HCT116 (cell line): Measurements from ENCODE around the gene KLK11. TPM values are rescaled to one million over a fixed set of nuclear protein-coding genes. Genes with fewer than 3 reads are reported as not detected.

ENCODE experiments used
- ATAC-seq: fragments of 200-7000 bp; cut with Tn5 transposase; 2 replicates; pipeline ENCODE4 v1.9.1; 2020; ENCODE audit warnings: mild to moderate bottlenecking, moderate library complexity
- BruUV-seq: library from RNA; stranded (reverse); fragments of 400-500 nt; replicated peaks from 2 replicates; lab custom pipeline; 2021; lab: Mats Ljungman, UMichigan
- CTCF ChIA-PET: fragments of 300-600 bp; sonication (Branson Sonifier 250); formaldehyde crosslinking; loops from one replicate; lab custom pipeline; 2021; ENCODE audit warnings: antibody characterized with exemption; lab: Charles Lee
- POLR2A ChIA-PET: fragments of 300-600, 350-600 bp; sonication (Branson Sonifier 250); formaldehyde crosslinking; loops from one replicate; lab custom pipeline; 2021; ENCODE audit warnings: antibody characterized with exemption; lab: Charles Lee
- RAD21 ChIA-PET, 2 experiments: fragments of 300-600 bp; sonication (Branson Sonifier 250); formaldehyde crosslinking; loops; one replicate each; lab custom pipeline; 2023; ENCODE audit warnings: low total read pairs in 2 of 2; ENCODE audit not compliant: uncharacterized antibody in 2 of 2, unreplicated experiment in 2 of 2, low non-redundant PET in 1 of 2; lab: Charles Lee
- DNase-seq: peaks from one replicate; pipeline ENCODE4 v3.0.0-alpha.2; 2010; ENCODE audit warnings: low read depth, low spot score
- H2AFZ ChIP-seq: fragments of 200-600 bp; shearing (Covaris generic), sonication (generic); 2 replicates; pipeline ENCODE4 v1.6.1; 2017; ENCODE audit warnings: low read depth, mixed run types, mixed read lengths, antibody characterized with exemption, low read length; ENCODE audit not compliant: poor library complexity, severe bottlenecking
- H3K27ac ChIP-seq: 2 replicates; pipeline ENCODE4 v1.5.1; 2012; ENCODE audit warnings: low read depth, low read length
- H3K27me3 ChIP-seq: fragments of 200-600 bp; sonication (generic); 2 replicates; pipeline ENCODE4 v1.6.1; 2016; ENCODE audit warnings: mixed run types, low read length, mixed read lengths; ENCODE audit not compliant: insufficient read depth
- H3K36me3 ChIP-seq, 2 experiments: fragments of 200-500 bp in 1 of 2; fragments of 200-600 bp in 1 of 2; sonication (Bioruptor generic) in 1 of 2; sonication (generic) in 1 of 2; 2 replicates each; pipeline versions ENCODE4 v1.5.1 to v1.6.1; 2014 to 2016; ENCODE audit warnings: low read length in 2 of 2, inconsistent platforms in 1 of 2, mixed read lengths in 1 of 2, mixed run types in 1 of 2; ENCODE audit not compliant: insufficient read depth in 2 of 2, control insufficient read depth in 1 of 2
- H3K4me1 ChIP-seq, 2 experiments: fragments of 200-600 bp in 1 of 2; sonication (generic) in 1 of 2; 2 replicates each; pipeline versions ENCODE4 v1.5.1 to v1.6.1; 2012 to 2017; ENCODE audit warnings: low read length in 2 of 2, inconsistent platforms in 1 of 2, mild to moderate bottlenecking in 1 of 2, mixed read lengths in 1 of 2, mixed run types in 1 of 2, moderate library complexity in 1 of 2; ENCODE audit not compliant: insufficient read depth in 2 of 2, control insufficient read depth in 1 of 2
- H3K4me2 ChIP-seq: fragments of 200-600 bp; sonication (generic); 2 replicates; pipeline ENCODE4 v1.6.1; 2017; ENCODE audit warnings: mixed run types, low read length, mixed read lengths
- H3K4me3 ChIP-seq, 2 experiments: fragments of 200-600 bp in 1 of 2; sonication (generic) in 1 of 2; replicated peaks in 1 of 2; 2 replicates each; pipeline ENCODE4 v1.5.1; 2011 to 2016; ENCODE audit warnings: low read length in 2 of 2, control low read depth in 1 of 2, low read depth in 1 of 2, mild to moderate bottlenecking in 1 of 2, mixed read lengths in 1 of 2, mixed run types in 1 of 2
- H3K79me2 ChIP-seq: fragments of 200-600 bp; sonication (generic); 2 replicates; pipeline ENCODE4 v1.6.1; 2017; ENCODE audit warnings: mild to moderate bottlenecking, mixed run types, low read length, moderate library complexity, mixed read lengths; ENCODE audit not compliant: insufficient read depth
- H3K9ac ChIP-seq: fragments of 200-600 bp; sonication (generic); 2 replicates; pipeline ENCODE4 v1.6.1; 2016; ENCODE audit warnings: low read length, mixed read lengths
- H3K9me2 ChIP-seq: fragments of 200-600 bp; sonication (generic), shearing (Covaris generic); 2 replicates; pipeline ENCODE4 v1.6.1; 2017; ENCODE audit warnings: mixed run types, mild to moderate bottlenecking, moderate library complexity; ENCODE audit not compliant: insufficient read depth
- H3K9me3 ChIP-seq, 2 experiments: fragments of 200-500 bp in 1 of 2; fragments of 200-600 bp in 1 of 2; sonication (Bioruptor generic) in 1 of 2; sonication (generic) in 1 of 2; 2 replicates each; pipeline ENCODE4 v1.6.1; 2014 to 2017; ENCODE audit warnings: low read length in 2 of 2, mixed read lengths in 2 of 2, inconsistent platforms in 1 of 2, low read depth in 1 of 2, mild to moderate bottlenecking in 1 of 2, mixed run types in 1 of 2, moderate library complexity in 1 of 2; ENCODE audit not compliant: control insufficient read depth in 1 of 2, insufficient read depth in 1 of 2
- H4K20me1 ChIP-seq: fragments of 200-600 bp; sonication (generic), shearing (Covaris generic); 2 replicates; pipeline ENCODE4 v1.6.1; 2017; ENCODE audit warnings: mixed run types, mild to moderate bottlenecking, moderate library complexity; ENCODE audit not compliant: insufficient read depth
- CEBPB ChIP-seq: IDR thresholded peaks from 2 replicates; pipeline ENCODE4 v1.6.1; 2012; ENCODE audit warnings: low read depth
- EZH2 ChIP-seq: fragments of 200-600 bp; sonication (generic); IDR thresholded peaks from 2 replicates; pipeline ENCODE4 v1.6.1; 2017; ENCODE audit warnings: antibody characterized with exemption, mixed run types
- FOSL1 ChIP-seq: IDR thresholded peaks from 2 replicates; pipeline ENCODE4 v1.6.1; 2012; ENCODE audit warnings: low read depth
- JUND ChIP-seq: IDR thresholded peaks from 2 replicates; pipeline ENCODE4 v1.6.1; 2012
- SIN3A ChIP-seq: IDR thresholded peaks from 2 replicates; pipeline ENCODE4 v1.6.1; 2012; ENCODE audit warnings: low read depth
- SRF ChIP-seq: IDR thresholded peaks from 2 replicates; pipeline ENCODE4 v1.6.1; 2012; ENCODE audit warnings: low read depth
- ZNF274 ChIP-seq: fragments of 200-500 bp; sonication (Bioruptor generic); IDR thresholded peaks from 2 replicates; pipeline ENCODE4 v1.6.1; 2014; ENCODE audit warnings: mild to moderate bottlenecking, low read depth, low read length, inconsistent platforms
- intact Hi-C: fragments of 100-400 bp; cut with micrococcal nuclease; formaldehyde crosslinking; loops from 2 replicates; pipeline ENCODE4 v1.10.0; 2022
- total RNA-seq: library from RNA; stranded (reverse); gene quantifications from one replicate; pipeline ENCODE4 v1.2.1, GENCODE V29; 2021; ENCODE audit not compliant: unreplicated experiment
- TF ChIP-seq, protein P1 (sequence below): IDR thresholded peaks from 2 replicates; pipeline ENCODE4 v1.6.1; 2011; ENCODE audit warnings: mild to moderate bottlenecking, low read length, moderate library complexity; ENCODE audit not compliant: insufficient replicate concordance; ENCODE audit errors: extremely low read depth
- TF ChIP-seq, protein P2 (sequence below): IDR thresholded peaks from 2 replicates; pipeline ENCODE4 v1.6.1; 2012

KLK11 gene
- total RNA-seq, 1 experiment from 2014 or later = not detected

DNA sequence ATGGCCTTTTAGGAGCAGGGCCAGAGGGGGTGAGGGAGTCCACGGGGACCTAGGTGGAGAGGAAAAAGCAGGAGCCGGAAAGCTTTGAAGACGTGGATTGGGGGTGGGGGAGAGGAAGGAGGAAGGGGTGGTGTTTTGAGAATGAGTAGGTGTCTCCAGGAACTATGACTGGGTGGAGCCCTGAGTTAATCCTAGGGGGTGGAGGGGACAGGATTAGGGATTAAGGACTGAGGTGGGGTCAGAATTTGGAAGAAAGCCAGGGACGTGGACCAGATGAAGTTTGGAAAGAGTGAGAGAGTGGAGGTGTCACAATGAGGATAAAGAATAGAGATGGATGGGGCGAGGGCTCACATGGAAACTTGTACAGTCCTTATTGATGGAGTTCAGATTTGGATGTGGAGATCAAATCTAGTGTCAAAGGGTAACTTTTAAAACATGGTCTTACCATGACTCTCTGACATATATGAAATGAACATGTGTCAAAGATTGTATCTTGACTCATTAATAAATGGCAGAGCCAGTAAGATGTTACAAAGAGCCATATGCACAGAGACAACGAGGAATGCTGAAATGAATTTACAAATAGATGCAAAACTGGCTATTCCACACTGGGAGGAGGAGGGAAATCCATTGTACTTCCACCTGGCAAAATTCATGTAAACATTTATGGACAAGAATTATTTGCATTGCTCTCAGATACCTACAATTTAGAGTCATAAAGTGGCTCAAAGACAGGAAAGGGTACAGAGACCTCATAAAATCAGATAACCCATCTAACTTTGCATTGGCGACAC lies 40.2 kb upstream of the KLK11 start:
- POLR2A ChIA-PET = no interaction called here
- intact Hi-C loops = no loop called here
- Histone ChIP-seq H3K9ac (no peak overlapping the region), H3K4me3 (no peak overlapping the region), H3K79me2 (no peaks in the 10 kb centered on the region), H3K4me1 (peaks cover 9 to 28% of the 10 kb centered on the region in 2 experiments), H3K27ac (no peak overlapping the region), H3K9me2 (no peaks in the 10 kb centered on the region), H2AFZ (no peak overlapping the region), H3K4me2 (no peak overlapping the region), H3K9me3 (no peaks in the 10 kb centered on the region), H3K36me3 (no peaks in the 10 kb centered on the region), H3K27me3 (no peaks in the 10 kb centered on the region), H4K20me1 (no peaks in the 10 kb centered on the region)
- DNase-seq = no peak
- no TSS peak for BruUV-seq
- TF ChIP-seq FOSL1 (no peak), EZH2 (no peak)
- CTCF ChIA-PET = no interaction called here
- RAD21 ChIA-PET = no interaction called here
- ATAC-seq = no peak

DNA sequence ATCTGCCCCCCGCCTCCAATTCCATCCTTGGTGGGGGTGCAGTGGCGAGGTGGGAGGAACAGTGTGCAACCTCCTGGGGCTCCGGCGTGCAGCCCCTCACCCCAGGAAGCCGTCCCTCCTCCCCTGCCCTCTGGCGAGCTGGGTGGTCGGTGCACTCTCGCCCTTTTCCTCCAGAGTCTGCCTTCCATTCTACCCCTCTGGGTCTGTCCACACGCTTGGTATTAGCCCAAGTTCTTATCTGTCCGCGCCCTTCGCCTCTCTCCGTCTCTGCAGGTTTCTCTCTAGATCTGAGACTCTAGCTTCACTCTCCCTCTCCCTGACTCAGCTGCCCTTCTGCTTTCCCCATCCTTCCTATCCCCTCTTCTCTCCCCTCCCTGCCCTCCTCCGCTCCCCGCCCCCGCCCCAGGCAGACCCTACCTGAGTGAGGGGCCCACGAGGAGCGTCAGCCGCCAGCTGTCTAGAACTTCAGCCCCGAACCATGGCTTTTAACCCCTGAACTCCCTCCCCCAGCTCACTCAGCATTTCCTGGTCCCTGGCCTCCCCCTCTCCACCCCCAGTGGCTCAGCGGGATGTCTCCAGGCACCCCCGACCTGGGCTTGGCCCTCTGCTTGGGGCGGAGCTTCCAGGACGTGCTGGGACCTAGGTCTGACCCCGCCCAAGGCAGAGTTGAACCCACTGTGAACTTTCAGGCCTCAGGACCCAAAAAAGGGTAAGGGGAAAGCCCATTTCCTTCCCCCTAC lies 39.0 kb upstream of the KLK11 start:
- intact Hi-C loops = no loop called here
- no peak for TF ChIP-seq SIN3A
- TF ChIP-seq EZH2 = no peak
- TF ChIP-seq, protein P1, sequence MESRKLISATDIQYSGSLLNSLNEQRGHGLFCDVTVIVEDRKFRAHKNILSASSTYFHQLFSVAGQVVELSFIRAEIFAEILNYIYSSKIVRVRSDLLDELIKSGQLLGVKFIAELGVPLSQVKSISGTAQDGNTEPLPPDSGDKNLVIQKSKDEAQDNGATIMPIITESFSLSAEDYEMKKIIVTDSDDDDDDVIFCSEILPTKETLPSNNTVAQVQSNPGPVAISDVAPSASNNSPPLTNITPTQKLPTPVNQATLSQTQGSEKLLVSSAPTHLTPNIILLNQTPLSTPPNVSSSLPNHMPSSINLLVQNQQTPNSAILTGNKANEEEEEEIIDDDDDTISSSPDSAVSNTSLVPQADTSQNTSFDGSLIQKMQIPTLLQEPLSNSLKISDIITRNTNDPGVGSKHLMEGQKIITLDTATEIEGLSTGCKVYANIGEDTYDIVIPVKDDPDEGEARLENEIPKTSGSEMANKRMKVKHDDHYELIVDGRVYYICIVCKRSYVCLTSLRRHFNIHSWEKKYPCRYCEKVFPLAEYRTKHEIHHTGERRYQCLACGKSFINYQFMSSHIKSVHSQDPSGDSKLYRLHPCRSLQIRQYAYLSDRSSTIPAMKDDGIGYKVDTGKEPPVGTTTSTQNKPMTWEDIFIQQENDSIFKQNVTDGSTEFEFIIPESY = no peak
- no peak for TF ChIP-seq CEBPB
- TF ChIP-seq JUND = no peak
- no peak for TF ChIP-seq SRF
- TF ChIP-seq, protein P2, sequence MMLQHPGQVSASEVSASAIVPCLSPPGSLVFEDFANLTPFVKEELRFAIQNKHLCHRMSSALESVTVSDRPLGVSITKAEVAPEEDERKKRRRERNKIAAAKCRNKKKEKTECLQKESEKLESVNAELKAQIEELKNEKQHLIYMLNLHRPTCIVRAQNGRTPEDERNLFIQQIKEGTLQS = no peak
- no peak for TF ChIP-seq FOSL1
- no peak for TF ChIP-seq ZNF274
- TF ChIP-seq, all 23 proteins: peak for 0
- Histone ChIP-seq H3K9me2 (no peaks in the 10 kb centered on the region), H3K9ac (peak overlapping the region; percentile 37), H3K4me1 (peaks cover 9 to 28% of the 10 kb centered on the region in 2 experiments), H3K4me3 (peak overlapping the region; percentile 41 to 47), H3K36me3 (no peaks in the 10 kb centered on the region), H3K79me2 (no peaks in the 10 kb centered on the region), H3K27me3 (no peaks in the 10 kb centered on the region), H3K4me2 (peak overlapping the region; percentile 74), H4K20me1 (no peaks in the 10 kb centered on the region), H3K27ac (peak overlapping the region; percentile 43; the same call in 1 of the 2 replicates), H3K9me3 (no peaks in the 10 kb centered on the region), H2AFZ (no peak overlapping the region)
- DNase-seq = no peak
- RAD21 ChIA-PET = no interaction called here
- peak; percentile 46 for ATAC-seq
- POLR2A ChIA-PET = interaction anchor here (0.8 kb wide), 1 partner anchor 49 kb away, joined by 3 read pairs; no protein-coding TSS in a partner anchor
- CTCF ChIA-PET = interaction anchor here (0.8 to 1.0 kb wide), 3 partner anchors 44 to 49 kb away, joined by 3 to 7 read pairs (median 4); no protein-coding TSS in a partner anchor
- BruUV-seq = no TSS peak
